ENCODE data around the gene ALG1. TPM values are rescaled to one million over a fixed set of nuclear protein-coding genes. Genes with fewer than 3 reads are reported as not detected.
"Not testable (repeated sequence)": the region's sequence is repeated elsewhere in the genome, so short reads cannot be mapped to it uniquely, and the experiment has no call there.

The ALG1 gene
- total RNA-seq, 1 donor from 2014 or later = 14.9 TPM

DNA sequence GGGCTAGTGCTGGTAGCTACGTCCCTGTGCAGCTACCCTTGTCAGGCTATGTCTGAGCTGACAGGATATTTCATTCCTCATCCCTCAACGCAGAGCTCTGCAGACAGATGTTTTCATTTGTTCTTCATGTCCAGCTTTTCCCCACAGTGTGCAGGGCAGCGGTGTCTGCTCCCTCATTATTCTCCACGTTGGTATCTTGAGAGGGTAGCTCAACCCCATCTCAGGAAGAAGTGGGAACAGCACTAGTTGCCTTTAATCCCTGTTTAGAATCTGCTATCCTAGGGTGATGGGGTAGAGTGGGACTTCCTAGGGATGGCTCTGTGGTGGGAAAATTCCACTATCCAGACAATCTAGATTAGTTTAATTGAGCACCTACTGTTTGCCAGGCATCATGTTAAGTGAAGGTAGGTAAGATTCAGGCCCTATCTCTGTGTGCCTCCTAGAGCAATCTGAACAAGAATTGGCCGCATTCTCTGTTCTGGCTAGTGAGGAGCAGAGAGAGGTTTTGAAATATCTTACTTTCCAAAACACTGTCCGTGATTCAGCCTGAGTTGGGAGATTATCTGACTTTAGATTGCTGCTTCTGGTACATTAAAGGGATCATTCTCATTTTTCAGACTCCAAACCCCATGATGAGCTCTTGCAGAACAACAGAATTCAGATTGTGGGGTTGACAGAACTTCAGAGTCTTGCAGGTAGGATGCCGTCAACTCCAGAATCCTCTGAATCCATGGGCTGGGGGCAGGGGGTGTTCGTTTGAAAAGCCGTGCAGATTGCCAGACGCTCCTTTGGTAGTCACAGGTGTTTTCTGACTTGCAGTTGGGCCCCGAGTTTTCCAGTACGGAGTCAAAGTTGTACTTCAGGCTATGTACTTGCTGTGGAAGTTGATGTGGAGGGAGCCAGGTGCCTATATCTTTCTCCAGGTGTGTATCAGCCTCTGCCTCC, 963 bp downstream of the ALG1 start:
- ATAC-seq = no peak
- no peak for DNase-seq (ENCODE audit: low spot score)

- DNase-seq (ENCODE audit: low spot score) = no peak
- ATAC-seq = no peak
Measured at GRCh38 chr16:5073279-5073629, 1.6 kb downstream of the ALG1 start.

GRCh38 chr16:5073771-5074170, 2.1 kb downstream of the ALG1 start:
- not testable (repeated sequence) for DNase-seq (ENCODE audit: low spot score); ATAC-seq

DNA sequence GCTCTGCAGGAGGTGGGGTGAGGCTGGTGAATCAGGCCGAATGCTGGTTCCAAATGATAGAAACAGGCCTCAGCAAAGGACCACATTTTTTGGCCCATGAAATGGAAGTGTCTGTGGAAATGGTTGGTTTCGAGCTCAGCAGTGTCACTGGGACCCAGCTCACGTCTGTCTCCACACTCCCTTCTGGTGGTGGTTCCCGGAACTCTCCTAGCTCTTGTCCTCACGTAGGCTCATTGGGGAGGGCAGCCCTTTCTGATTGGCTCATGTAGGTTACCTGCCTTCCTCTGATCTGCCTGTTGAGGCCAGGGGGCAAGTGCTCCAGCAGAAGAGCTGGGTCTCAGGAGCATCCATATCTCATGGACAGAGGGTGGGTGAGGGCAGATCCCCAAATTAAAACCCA, 4.0 kb downstream of the ALG1 start:
- ATAC-seq (no peak), DNase-seq (ENCODE audit: low spot score) (no peak)

- no peak for ATAC-seq
Measured at GRCh38 chr16:5077304-5077703, 5.7 kb downstream of the ALG1 start.

DNA sequence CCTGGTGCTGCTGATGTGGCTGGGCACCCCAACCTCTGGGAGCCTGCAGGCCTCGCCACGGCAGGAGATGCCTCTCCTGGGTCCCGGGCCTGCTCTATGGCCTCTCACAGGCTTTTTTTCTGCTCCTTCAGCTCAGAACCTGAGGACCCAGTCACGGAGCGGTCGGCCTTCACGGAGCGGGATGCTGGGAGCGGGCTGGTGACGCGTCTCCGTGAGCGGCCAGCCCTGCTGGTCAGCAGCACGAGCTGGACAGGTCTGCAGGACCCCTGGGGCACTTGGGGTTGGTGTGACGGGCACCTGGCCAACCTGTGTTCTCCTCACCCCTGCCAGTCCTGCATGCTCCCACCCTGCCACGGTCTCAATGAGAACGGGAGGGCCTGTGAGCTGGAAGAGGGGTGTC, 7.0 kb downstream of the ALG1 start:
- DNase-seq (ENCODE audit: low spot score) = no peak
- no peak for ATAC-seq

More at GRCh38 chr16:5077304-5077703, 5.7 kb downstream of the ALG1 start:
- DNase-seq (ENCODE audit: low spot score) = no peak

GRCh38 chr16:5080461-5080860, 8.8 kb downstream of the ALG1 start:
- ATAC-seq = not testable (repeated sequence)

DNA sequence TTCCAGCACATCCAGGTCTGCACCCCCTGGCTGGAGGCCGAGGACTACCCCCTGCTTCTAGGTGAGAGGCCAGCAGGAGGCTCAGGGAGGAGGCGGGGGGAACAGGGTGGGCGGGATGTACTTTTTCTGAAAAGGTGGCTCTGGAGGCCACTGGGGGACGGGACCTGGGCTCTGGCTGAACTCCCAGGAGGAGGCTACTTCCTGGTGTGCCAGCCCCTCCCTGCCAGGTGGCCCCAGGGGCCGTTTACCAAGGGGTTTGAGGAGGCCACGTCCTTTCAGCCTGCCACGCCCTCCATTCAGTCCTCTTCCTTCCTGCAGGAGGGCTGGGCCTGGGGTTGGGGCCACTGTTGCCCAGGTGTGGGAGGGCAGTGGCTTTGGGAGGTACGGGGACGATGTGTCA, 9.4 kb downstream of the ALG1 start:
- not testable (repeated sequence) for ATAC-seq; DNase-seq (ENCODE audit: low spot score)

More at GRCh38 chr16:5080461-5080860, 8.8 kb downstream of the ALG1 start:
- not testable (repeated sequence) for DNase-seq (ENCODE audit: low spot score)

- DNase-seq (ENCODE audit: low spot score); ATAC-seq: not testable (repeated sequence)
Measured at GRCh38 chr16:5083646-5084045, 12.0 kb downstream of the ALG1 start.

DNA sequence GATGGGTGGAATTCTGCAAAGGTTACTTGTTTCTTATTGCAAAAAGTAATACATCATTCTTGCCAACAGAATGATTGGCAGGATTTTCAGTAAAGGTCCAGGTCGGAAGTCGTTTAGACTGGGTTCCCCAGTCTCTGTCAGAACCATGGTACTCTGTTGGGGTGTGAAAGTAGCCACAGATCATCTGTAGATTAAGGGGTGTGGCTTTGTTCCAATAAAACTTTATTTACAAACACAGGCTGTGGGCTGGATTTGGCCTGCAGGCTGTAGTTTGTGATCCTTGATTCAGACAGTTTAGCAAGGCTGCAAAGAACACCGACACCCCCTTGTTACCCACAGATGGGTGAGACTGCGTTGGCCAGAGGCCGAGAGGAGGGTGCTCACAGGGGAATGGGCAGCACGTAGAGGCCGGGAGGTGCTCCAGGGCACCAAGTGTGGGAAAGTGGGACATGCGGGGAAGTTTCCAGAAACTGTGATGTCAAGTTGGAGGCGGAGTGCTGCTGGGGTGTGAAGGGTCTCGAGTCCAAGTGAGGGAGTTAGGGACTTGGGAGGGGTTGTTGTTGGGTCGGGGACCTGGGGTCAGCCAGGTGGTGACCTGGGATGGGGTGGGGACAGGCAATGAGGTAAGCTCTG, 12.6 kb downstream of the ALG1 start:
- not testable (repeated sequence) for ATAC-seq; DNase-seq (ENCODE audit: low spot score)

DNA sequence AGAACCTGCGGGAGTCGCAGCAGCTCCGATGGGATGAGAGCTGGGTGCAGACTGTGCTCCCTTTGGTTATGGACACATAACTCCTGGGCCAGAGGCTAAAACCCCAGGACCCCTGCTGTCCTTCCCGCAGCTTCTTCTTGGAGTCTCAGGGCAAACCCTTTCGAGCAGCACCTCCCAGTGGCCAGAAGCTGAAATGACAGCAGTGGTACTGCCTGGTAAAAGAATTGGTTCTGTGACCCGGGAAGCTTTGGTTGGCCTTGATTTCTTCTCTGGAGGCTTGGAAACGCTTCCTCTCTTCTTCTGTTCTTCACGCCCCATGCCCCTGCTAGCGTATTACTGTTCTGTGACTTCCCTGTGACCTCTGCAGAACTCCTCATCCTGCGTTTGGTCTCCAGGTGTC, 13.2 kb downstream of the ALG1 start:
- not testable (repeated sequence) for ATAC-seq; DNase-seq (ENCODE audit: low spot score)

DNA sequence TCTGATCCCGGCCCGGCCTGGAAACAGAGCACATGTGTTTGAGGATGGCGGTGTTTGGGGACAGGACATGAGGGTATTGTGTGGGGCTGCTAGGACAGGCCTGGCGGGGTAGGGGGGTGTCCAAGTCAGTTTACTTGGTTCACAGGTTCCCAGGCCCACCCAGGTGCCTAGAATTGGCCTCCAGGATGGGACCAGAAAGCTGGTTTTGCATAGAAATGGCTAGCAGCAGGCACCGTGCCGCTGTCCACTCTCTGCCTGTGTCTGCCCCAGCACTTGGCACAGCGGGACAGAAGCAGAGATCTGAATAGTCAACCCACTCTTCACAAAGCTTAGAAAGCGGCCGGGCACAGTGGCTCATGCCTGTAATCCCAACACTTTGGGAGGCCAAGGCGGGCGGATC, 14.1 kb downstream of the ALG1 start:
- DNase-seq (ENCODE audit: low spot score); ATAC-seq: not testable (repeated sequence)

GRCh38 chr16:5088086-5088790, 16.6 kb downstream of the ALG1 start:
- ATAC-seq; DNase-seq (ENCODE audit: low spot score): not testable (repeated sequence)

- not testable (repeated sequence) for ATAC-seq; DNase-seq (ENCODE audit: low spot score)
Measured at GRCh38 chr16:5088936-5089335, 17.3 kb downstream of the ALG1 start.

- not testable (repeated sequence) for DNase-seq (ENCODE audit: low spot score); ATAC-seq
Measured at GRCh38 chr16:5089911-5090555, 18.4 kb downstream of the ALG1 start.

GRCh38 chr16:5090592-5090991, 18.9 kb downstream of the ALG1 start:
- DNase-seq (ENCODE audit: low spot score); ATAC-seq: not testable (repeated sequence)

DNA sequence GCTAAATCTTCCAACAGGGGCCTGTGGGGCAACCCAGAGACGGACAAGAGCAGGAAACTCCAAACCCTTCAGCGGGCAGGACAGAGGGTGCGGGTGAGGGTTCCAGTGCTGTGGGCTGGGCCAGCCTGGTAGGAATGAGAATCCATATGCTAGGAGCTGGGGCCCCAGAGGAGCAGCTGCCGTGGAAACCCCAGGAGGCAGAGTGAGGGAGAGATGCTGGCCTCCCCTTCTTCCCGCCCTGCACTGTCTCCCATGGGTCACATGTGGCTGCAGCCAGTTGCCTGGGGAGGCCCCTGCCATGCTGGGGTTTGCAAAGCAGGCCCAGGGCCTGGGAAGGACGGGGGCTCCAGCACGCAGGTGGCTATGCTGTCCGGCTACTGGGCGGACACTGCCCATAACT, 21.4 kb downstream of the ALG1 start:
- not testable (repeated sequence) for DNase-seq (ENCODE audit: low spot score); ATAC-seq

- DNase-seq (ENCODE audit: low spot score); ATAC-seq: not testable (repeated sequence)
Measured at GRCh38 chr16:5093746-5094145, 22.1 kb downstream of the ALG1 start.

- DNase-seq (ENCODE audit: low spot score); ATAC-seq: not testable (repeated sequence)
Measured at GRCh38 chr16:5095145-5095830, 23.6 kb downstream of the ALG1 start.

All from left lobe of liver (tissue), 2 donors.